Activated CD4-positive, CD25-positive, alpha-beta regulatory T cell (primary cell): ENCODE results near the gene MTHFD2L.

ENCODE experiments used
- DNase-seq, 4 experiments: peaks; one replicate each; lab custom pipeline; 2025; lab: John Stamatoyannopoulos, UW

Gene MTHFD2L

DNA sequence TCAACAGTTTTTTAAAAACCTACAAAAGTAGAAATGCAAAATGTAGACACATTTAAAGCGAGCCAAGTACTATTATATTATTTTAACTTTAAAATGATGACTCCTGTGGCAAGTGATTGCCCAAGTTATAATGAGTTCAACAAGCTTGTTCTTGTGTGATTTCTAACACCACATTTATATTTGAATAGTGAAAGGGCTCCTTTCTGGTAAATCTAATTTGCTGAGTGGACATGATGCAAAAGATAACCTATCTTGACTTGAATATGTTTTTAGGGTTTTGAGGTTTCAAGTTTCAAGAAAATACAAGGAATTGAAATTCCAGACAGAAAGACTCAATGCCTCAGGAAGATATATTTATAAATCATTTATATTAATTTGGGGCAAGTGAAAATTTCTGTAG is 149.3 kb downstream of the MTHFD2L start:
- no peak for DNase-seq

DNA sequence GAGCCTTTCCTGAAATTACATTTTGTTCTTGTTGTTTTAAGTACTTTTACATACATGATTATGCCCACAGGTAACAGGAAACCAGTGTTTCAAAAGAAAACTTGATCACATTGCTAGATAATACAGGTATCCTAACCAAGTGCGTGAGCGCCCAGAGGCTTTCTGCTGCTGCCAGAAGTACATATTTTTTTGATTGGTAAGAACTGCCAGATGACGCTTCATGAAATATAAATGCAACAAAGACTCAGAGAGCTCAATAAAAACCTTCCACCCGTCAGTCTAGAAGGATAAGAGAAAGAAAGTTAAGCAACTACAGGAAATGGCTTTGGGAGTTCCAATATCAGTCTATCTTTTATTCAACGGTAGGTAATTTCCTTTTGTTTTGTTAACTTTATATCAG is 150.3 kb downstream of the MTHFD2L start, which contains the start of gene EPGN:
Gene EPGN, plus strand, starts transcription at position 256 of the 400 bp plus-strand sequence. Its CDS starts 64 bp downstream, at position 320.
- DNase-seq: no peak

DNA sequence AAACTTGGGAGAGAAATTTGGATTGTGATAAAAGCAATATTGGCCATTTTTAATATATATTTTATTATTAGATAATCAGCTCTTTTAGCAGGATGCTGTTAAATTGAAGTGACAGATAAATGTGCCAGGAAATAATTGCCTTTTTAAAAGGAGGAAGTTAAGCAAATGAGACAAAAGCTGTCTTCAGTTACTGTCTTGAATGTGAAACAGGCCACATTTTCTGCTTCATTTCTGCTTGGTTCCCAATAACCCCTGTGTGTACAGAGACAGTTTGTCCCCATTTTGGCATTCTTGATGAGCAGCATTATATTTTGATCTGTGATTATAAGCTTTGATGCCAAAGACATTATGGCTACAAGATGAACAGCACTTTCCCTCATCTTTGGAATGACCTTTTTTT is 151.3 kb downstream of the MTHFD2L start:
- no peak for DNase-seq

DNA sequence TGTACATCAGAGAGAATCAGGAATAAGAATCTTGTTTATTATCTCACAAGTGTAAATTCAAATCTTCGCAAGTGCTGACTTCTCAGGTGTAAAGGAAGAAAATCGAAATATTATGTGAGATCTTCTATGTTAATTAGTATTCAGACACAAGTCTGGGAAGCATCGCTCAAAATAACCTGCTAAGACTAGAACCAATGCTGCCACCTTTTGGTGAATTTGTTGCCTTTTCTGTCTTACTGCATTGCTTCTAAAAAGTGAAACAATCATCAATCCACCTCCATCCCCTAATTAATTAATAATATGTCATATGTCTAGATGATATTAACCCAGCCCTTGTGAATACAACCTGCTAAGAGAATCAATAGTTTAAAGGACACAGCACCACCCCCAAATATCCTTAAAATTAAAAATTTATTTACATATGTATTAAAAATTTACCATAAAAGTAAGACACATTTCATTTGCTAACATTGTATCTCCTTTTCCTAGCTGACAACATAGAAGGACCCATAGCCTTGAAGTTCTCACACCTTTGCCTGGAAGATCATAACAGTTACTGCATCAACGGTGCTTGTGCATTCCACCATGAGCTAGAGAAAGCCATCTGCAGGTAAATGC is 153.9 kb downstream of the MTHFD2L start:
- no peak for DNase-seq

DNA sequence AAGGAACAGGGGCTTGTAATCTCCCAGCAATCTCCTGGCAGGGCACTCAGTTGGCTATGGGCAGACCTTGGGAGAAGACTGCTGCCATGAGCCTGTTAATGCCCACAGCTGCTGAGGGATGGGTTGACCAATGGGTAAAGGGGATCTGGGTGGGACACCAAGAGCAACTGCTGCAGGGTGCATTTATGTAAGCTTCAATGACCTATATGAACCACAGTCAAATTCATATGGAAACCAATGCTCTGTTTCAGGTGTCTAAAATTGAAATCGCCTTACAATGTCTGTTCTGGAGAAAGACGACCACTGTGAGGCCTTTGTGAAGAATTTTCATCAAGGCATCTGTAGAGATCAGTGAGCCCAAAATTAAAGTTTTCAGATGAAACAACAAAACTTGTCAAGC is 156.4 kb downstream of the MTHFD2L start:
- DNase-seq: no peak

DNA sequence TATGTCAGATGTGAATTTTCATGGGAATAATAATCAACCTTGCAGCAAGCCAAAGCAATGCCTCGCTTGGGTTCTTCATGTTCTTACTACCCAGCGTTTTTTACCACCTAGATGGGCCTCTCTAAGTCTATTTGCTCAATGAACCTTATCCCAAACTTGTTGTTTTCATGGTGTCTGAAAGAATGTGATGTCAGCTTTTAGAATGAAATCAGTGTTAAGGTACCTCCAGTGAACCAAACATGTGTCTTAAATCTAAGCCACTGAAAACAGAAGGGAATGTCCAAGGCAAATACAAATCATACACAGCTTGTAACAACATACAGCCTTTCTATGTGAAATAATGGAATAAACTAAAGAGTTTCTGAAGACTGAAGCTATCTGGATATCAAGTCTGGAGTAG is 157.0 kb downstream of the MTHFD2L start:
- DNase-seq: no peak

DNA sequence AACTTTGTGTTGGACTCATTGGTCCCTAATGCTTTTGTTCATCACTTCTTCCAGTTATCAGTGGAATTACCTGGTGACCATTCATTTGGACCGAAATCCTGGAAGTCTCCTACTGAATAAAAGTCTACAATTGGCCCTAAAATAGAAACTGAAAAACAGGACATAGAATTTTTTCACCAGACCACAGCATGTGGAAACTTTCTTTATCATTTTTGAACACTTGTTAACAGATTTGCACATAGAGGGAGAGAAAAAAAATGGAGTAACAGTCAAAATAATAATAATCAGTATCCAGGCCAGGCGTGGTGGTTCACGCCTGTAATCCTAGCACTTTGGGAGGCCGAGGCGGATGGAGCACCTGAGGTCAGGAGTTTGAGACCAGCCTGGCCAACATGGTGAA is 157.5 kb downstream of the MTHFD2L start:
- DNase-seq: no peak

DNA sequence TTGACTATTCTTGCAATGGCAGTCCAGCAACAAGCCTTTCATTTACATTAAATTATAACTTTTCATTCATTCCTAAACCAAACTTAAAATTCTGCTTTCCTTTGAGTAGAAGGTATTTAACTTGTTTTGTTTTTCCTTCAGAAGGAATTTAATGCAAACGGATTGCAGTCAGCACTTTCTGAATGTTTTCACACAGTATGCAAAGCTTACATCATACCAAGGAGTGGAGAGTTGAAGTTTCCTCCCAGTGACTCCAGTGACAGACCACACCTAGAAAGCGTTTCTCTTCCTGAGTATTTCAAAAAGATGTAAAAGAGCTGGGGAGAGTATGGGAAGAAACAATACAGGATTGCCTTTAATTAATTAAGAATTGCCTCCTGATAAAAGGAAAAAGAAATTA is 158.5 kb downstream of the MTHFD2L start:
- no peak for DNase-seq

DNA sequence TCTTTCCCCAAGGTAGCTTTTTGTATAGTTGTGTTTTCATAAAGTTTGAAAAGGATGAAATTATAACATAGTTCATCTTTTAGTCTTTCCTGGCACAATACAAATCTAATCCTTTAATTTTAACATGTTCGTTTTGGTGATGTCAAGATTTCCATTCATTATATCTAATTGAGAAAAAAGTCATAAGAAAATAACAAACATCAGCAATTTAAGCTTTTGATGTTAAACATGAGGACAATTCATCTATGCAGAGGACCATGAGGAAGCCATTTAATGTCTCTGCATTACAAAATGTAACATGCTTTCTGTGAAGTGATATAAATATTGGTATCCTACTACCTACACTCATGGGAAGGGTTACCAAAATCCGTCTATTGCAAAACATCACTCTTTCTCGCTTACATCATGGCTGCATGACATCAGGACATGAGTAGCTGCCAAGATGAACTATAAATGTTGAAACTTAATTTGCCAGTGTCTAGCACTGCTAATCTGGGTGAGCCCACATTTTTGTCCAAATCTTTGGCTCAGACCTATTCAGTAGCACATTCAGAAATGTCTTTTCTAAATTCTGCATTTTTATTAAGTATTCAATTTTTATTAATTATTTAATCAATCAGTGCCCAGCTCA is 159.8 kb downstream of the MTHFD2L start:
- no peak for DNase-seq

DNA sequence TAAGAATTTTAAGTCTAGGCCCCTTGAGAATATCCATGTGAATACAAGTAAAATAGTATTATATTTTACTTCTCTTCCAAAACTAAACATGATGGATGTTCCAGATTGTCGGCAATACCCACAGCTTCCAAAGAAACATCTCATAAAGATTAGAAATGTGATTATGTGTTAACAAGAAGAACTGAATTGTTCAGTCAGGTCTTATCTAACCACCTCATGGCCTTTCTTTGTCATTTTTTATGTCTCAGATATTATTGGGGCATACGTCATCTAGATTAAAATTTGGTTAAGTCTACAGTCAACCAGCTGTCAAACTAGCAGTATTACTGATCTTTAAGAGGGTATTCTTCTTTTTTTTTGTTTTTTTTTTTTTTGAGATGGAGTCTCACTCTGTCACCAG is 160.4 kb downstream of the MTHFD2L start:
- DNase-seq: no peak

DNA sequence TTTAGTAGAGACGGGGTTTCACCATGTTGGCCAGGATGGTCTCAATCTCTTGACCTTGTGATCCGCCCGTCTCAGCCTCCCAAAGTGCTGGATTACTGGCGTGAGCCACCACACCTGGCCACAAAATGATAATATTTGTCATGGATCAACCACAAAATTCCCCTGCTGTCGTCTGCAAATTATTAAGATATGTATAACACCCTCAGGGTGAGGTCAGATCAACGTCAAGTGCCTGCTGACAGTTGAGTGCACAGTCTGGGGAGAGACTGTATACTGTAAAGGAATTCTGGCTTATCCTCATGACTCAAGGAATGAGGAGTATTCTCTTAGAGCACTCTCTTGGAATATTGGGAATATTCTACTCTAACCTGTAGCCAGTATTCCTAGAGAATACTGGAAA is 161.6 kb downstream of the MTHFD2L start:
- DNase-seq: no peak

DNA sequence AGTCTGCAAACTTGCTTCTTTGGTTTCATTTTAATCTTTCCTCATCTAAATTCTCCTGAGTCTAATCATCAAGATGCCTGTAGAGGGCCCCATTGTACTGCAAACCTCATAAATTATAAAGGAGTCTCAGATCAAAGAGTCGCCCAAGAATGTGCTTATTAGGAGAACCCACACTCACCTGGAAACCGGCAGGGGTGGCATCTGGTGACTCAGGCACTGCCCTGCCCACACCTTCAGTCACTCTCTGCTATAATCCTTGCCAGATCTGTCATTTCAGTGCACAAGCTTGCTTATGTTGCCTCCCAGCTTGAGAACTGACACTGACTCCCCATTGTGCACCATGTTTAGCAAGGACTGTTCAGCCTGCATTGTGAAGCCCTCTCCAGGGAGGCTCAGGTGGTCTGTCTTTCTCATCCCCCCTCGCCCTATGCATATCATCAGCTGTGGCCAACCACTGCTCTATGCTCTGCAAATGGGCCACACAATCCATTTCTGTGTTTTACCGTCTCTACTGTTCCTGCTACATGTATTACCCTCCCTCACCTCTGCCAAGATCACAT is 162.7 kb downstream of the MTHFD2L start:
- no peak for DNase-seq

DNA sequence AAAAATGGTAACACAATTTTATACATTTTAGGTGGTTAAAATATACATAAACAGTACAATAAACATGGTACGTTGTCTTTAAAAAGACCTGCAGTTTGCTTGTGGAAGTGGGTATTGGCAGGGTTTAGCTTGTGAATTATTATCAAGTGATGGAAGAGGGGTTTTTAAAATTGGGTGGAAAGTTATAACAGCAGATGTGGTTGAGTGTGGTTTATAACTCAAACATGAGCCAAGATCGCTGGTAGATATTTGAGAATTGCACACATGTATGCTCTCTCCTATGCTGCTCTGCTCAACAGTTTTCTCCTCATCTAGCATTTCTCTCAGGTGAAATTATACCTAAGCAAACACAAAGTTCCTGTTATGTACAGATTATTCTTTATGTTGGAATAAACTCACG is 164.4 kb downstream of the MTHFD2L start:
- no peak for DNase-seq

DNA sequence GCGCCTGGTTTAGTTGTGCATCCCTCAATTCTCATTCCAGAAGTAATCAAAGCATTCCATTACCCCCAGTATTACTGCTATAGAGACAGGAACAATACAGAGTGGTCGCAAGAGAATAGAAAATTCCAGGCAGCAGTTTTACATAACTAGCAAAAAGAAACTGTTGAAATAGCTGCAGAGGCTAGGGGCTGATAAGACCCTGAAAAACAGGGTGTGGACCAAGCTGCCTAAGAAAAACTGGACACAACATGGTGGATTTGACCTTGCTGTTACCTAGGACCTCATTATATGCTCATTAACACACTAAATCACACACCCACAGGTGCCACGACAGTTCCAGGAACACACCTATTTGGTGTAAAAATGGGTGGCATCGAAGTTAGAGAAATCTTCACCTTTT is 165.7 kb downstream of the MTHFD2L start:
- no peak for DNase-seq

DNA sequence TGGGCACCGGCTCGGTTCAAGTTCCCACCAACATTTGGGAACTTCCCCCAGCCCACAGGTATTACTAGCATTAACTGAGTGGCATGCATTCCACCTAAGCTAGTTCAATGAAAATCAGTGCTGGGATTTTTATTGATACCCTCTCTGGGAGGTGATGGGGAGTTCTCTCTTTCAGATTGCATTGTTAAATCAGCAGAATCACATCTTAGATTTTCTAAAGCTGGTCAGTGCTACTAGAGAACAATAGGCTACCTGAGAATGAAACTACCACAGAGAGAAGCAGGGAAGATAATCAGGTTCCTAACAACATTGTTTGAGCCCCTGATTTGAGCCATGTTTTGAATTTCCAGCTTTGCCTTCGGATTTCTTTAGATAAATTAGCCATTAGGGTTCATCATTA is 166.3 kb downstream of the MTHFD2L start:
- no peak for DNase-seq

DNA sequence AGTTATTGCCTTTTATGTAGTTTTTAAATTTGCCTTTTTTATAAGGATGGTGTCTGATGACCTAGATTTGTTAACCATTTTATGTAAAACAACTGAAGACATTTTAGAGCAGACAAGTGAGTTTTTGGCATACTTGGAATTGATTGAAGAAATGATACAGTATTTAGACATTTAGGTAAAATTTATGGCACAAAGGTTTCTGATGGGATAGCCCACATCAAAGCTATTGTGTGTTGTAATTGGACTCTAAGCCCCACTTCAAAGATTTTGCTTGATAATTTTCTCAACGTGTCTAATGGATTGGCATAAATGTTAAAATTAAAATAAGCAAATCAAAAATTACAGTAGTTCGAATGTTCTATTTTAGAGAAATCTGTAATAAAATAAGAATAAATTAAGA is 168.0 kb downstream of the MTHFD2L start:
- DNase-seq: no peak

DNA sequence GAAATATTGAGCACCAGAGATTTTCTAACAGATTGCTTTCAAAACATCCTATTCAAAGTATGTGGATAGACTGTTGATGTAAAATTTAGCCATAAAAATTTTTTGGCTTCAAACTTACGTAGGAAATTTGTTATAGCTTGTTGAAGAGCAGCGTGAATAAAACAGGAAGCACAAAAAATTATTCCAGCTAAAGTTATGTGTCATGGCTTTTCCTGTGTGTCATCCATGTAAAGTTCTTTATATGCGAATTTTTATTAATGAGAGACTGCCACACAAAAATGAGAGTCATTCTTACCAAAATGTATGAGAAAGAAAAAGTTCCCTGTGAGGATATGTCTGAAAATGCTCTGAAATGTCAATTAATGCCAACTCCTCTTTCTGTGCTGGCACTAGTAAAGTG is 169.8 kb downstream of the MTHFD2L start:
- DNase-seq: no peak

DNA sequence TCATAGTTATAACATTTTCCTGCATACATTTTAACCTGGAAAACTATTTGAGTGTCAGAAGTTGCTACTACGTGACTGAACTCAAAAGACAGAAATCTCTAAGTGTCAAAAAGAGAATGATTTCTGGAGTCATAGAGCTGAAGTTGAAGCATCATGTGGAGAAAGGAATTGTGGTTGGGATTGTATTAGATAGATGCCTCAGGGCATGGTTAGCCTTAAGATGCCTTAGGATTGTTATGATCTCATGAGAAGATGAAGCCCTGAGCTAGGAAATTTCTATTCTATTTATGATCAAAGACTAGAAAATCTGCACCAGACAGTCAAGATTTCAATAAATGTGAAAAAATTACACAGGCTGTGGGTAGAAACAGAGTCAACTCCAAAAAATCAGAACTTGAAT is 170.6 kb downstream of the MTHFD2L start:
- DNase-seq: no peak

DNA sequence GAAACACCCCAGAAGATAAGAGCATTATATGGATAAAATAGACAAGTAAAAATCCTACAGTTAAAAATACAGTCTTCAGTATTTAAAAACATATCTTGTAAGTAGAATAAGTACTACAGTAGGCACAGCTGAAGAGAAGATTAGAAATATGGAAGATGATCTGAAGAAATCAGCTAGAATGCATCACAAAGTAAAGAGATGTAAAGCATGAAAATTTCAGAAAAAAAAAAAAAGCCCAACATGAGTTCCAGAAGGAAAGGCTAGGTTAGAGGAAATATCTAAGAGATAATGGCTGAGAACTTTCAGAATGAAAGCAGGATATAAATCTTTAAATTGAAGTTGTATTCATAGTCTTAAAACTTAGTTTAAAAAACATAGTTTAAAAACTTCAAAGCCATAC is 171.4 kb downstream of the MTHFD2L start:
- no peak for DNase-seq

DNA sequence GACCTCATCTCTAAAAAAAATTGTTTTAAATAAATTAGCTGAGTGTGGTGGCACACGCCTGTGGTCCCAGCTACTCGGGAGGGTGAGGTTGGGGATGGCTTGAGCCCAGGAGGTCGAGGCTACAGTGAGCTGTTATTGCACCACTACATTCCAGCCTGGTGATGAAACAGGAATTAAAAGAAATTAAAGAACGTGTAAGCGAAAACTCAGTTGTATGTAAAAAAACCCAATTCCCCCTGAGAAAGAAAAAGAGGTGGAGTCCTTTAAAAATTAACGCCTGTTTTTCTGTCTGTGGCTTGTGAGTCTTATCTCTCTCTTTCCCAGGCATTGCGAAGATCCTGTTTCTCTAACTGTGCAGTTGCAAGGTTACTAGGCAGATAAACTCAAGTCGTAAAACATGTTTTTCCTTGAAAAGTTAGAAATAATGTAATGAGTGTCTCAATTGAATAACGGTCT is 172.4 kb downstream of the MTHFD2L start:
- no peak for DNase-seq

DNA sequence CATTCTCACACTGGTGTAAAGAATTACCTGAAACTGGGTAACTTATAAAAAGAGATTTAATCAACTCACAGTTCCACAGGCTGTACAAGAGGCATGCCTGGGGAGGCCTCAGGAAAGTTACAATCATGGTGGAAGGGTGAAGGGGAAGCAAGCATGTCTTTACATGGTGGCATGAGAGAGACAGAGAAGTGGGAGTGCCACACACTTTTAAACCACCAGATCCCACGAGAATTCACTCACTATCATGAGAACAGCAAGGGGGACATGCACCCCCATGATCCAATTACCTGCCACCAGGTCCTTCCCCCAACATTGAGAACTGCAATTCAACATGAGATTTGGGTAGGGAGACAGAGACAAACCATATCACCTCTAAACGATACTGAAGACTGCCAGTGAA is 173.3 kb downstream of the MTHFD2L start:
- DNase-seq: no peak

DNA sequence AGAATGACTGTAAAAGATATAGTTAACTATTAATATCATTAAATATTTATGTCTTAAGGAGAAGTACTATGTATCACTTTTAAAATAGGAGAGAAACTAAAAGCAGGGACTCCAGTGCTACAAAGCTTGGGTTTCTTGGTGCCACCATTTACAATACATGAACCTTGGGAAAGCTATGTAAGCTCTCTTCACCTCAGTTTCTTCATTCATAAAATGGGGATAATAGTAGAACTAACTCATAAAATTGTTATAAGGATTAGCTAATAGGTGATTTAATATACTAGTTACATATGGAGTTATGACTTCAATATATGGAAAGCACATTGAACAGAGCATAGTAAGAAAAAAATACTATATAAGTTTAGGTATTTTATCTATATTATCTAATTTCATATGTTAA is 174.0 kb downstream of the MTHFD2L start:
- DNase-seq: no peak

DNA sequence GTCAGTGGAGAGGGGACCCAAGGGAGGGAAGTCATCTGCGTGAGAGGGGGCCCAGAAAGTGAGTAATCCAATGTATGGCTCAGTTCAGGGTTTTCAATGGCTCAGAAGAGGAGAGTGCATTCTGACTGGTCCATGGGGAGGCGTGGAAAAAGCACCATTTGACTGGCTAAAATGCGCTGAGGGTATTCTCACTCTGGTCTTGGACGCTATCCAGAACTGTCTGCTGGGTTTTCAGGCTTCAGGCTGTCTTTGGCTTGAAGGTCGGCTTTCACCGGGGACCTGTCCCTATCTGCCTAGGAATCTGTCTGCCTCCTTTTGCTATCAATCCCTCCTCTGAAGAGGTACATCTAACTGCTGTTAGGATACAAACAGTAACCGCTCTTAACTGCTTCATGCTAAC is 176.7 kb downstream of the MTHFD2L start:
- DNase-seq: no peak
